ENCODE measurements around the gene HOXD8.

HOXD8 gene

GRCh38 chr2:176178038-176178756 is 48.7 kb downstream of the HOXD8 start:
- Histone ChIP-seq H3K36me3 (no peaks in the 10 kb centered on the region), H3K27me3 (peaks cover 100% of the 10 kb centered on the region), H3K4me3 (ENCODE audit: low read depth in 1 of 2, low read length in 1 of 2) (no peak overlapping the region), H3K9me3 (no peaks in the 10 kb centered on the region), H3K27ac (no peak overlapping the region), H3K4me1 (ENCODE audit: control insufficient read depth in 1 of 2, insufficient read depth in 1 of 2, low read depth in 1 of 2, low read length in 1 of 2) (no peaks in the 10 kb centered on the region)
- TF ChIP-seq CTCF (IDR thresholded peaks at IDR 0.05) = no peak

GRCh38 chr2:176178757-176179295 is 49.3 kb downstream of the HOXD8 start:
- Histone ChIP-seq H3K4me1 (ENCODE audit: control insufficient read depth in 1 of 2, insufficient read depth in 1 of 2, low read depth in 1 of 2, low read length in 1 of 2) (no peaks in the 10 kb centered on the region), H3K4me3 (ENCODE audit: low read depth in 1 of 2, low read length in 1 of 2) (no peak overlapping the region), H3K9me3 (no peaks in the 10 kb centered on the region), H3K36me3 (no peaks in the 10 kb centered on the region), H3K27ac (no peak overlapping the region), H3K27me3 (peaks cover 100% of the 10 kb centered on the region)
- TF ChIP-seq CTCF (IDR thresholded peaks at IDR 0.05) = no peak

GRCh38 chr2:176181551-176181950 is 52.0 kb downstream of the HOXD8 start:
- TF ChIP-seq CTCF (IDR thresholded peaks at IDR 0.05) = no peak
- H3K27me3 ChIP-seq = peaks cover 100% of the 10 kb centered on the region
- H3K27ac ChIP-seq = no peak overlapping the region
- no peak overlapping the region for H3K4me3 ChIP-seq (ENCODE audit: low read depth in 1 of 2, low read length in 1 of 2)
- no peaks in the 10 kb centered on the region for H3K36me3 ChIP-seq
- H3K9me3 ChIP-seq = no peaks in the 10 kb centered on the region
- H3K4me1 ChIP-seq (ENCODE audit: control insufficient read depth in 1 of 2, insufficient read depth in 1 of 2, low read depth in 1 of 2, low read length in 1 of 2) = no peaks in the 10 kb centered on the region

Data from neutrophil (primary cell).